Epithelial cell of esophagus (primary cell): ENCODE results near the gene GM2A.
A peak's percentile ranks its signal among the peaks of the same experiment; 100 is the strongest.
"Not testable (repeated sequence)": the region's sequence is repeated elsewhere in the genome, so short reads cannot be mapped to it uniquely, and the experiment has no call there.

ENCODE experiments used
- DNase-seq: peaks from one replicate; pipeline ENCODE4 v3.0.0; 2010; ENCODE audit warnings: low read depth
- H3K4me3 ChIP-seq: 2 replicates; pipeline ENCODE4 v1.5.1; 2011; ENCODE audit warnings: mild to moderate bottlenecking, low read length, control low read depth
- CTCF ChIP-seq: IDR thresholded peaks from 2 replicates; pipeline ENCODE4 v1.5.1; 2011; ENCODE audit warnings: low read depth, mild to moderate bottlenecking, low read length, control low read depth, inconsistent platforms; ENCODE audit not compliant: insufficient read depth; ENCODE audit errors: missing control alignments

Gene GM2A

GRCh38 chr5:151296478-151296830 lies 43.5 kb downstream of the GM2A start:
- no peak for DNase-seq
- H3K4me3 ChIP-seq = no peak overlapping the region
- no peak for TF ChIP-seq CTCF

DNA sequence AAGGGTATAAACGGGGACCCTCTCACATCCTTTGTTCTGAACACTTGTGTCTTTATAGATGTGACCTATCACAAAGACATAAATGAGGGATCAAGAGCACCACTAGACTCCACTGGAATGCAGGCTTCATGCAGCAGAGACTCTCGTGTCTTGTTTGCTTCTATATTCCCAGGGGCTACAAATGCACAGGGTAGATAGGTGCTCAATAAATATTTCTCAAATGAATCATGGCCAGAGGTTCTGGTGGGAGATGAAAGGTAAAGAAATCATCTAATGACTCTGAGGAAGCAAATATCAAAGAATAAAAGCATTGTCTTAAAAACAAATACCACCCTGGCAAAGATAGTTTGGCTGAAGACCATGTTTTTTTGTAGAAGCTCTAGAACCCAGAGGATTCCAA lies 44.0 kb downstream of the GM2A start:
- H3K4me3 ChIP-seq = no peak overlapping the region
- no peak for DNase-seq
- TF ChIP-seq CTCF = no peak

DNA sequence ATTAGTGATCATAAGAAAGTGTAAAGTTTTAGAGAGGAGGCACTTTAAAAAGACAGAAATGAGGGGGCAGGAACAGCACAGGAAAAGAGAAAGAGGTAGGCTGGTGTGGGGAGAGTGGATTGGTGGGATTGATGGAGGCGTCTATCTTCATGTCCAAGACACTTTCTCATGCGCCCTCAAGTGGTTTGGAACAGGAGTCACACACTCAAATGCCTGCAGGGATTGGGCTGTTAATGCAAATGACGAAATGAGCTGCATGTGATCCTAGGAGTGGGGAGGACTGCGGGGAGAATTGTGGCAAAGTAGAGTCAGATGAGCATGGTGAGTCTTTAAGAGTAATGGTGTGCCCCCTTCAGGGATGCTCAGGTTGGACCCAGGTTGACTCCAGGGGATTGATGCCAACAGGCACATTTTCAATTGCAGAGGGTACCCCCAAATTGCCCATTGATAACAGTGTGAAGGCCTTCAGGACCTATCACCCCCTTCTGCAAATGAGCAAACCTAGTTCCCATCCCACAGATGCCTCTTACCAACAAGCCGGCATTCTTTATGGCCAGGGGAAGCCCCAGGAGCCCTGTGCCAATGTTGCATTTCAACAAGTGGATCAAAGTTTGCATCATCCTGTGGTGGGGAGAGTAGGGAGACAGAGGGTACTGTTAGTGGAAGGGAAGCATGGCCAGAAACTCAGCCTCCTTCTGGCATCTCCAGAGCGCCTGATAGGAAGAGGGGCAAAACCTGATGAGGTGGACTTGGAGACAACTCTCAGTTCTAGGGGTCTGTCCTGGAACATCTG lies 45.3 kb downstream of the GM2A start:
- peak; percentile 65 for TF ChIP-seq CTCF
- DNase-seq = peak; percentile 74
- H3K4me3 ChIP-seq = no peak overlapping the region

- TF ChIP-seq CTCF = no peak
- no peak for DNase-seq
- H3K4me3 ChIP-seq = no peak within 1 kb of the TSS
These were observed 50.7 kb downstream of the GM2A start, which contains the start of gene SLC36A3 for GRCh38 chr5:151303666-151304065. Gene SLC36A3, minus strand, starts transcription at chr5:151303766. Its CDS starts 412 bp downstream, at chr5:151303354.

DNA sequence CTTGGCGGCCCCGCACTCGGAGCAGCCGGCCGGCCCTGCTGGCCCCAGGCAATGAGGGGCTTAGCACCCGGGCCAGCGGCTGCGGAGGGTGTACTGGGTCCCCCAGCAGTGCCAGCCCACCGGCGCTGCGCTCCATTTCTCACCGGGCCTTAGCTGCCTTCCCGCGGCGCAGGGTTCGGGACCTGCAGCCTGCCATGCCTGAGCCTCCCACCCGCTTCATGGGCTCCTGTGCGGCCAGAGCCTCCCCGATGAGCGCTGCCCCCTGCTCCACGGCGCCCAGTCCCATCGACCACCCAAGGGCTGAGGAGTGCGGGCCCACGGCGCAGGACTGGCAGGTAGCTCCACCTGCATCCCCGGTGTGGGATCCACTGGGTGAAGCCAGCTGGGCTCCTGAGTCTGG lies 56.3 kb downstream of the GM2A start:
- DNase-seq, H3K4me3 ChIP-seq: not testable (repeated sequence)

- H3K4me3 ChIP-seq, DNase-seq: not testable (repeated sequence)
These were observed 56.8 kb downstream of the GM2A start for GRCh38 chr5:151309821-151310220.

DNA sequence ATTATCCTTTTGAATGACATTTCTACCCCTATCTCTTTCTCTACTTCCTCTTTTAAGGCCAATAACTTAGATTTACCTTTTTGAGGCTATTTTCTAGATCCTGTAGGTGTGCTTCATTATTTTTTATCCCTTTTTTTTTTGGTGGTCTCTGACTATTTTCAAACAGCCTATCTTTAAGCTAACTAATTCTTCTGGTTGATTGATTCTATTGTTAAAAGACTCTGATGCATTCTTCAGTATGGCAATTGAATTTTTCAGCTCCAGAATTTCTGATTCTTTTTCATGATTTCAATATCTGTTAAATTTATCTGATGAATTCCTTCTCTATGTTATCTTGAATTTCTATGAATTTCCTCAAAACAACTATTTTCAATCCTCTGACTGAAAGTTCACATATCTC lies 57.9 kb downstream of the GM2A start:
- DNase-seq = no peak
- no peak for TF ChIP-seq CTCF
- H3K4me3 ChIP-seq = no peak overlapping the region

- no peak for TF ChIP-seq CTCF
- no peak for DNase-seq
- no peak overlapping the region for H3K4me3 ChIP-seq
These were observed 59.9 kb downstream of the GM2A start for GRCh38 chr5:151312756-151313324.
